Stimulated activated CD8-positive, alpha-beta memory T cell treated with anti-CD3 and anti-CD28 coated beads, Interleukin-7, amount 100 ng/mL, for 4 hours (primary cell): ENCODE measurements around the gene CLDN14.

Experiments
- DNase-seq, 2 donors: peaks; one replicate each; pipeline ENCODE4 v3.0.0-alpha.2; 2020; ENCODE audit warnings: low read depth in 2 of 2

The CLDN14 gene

DNA sequence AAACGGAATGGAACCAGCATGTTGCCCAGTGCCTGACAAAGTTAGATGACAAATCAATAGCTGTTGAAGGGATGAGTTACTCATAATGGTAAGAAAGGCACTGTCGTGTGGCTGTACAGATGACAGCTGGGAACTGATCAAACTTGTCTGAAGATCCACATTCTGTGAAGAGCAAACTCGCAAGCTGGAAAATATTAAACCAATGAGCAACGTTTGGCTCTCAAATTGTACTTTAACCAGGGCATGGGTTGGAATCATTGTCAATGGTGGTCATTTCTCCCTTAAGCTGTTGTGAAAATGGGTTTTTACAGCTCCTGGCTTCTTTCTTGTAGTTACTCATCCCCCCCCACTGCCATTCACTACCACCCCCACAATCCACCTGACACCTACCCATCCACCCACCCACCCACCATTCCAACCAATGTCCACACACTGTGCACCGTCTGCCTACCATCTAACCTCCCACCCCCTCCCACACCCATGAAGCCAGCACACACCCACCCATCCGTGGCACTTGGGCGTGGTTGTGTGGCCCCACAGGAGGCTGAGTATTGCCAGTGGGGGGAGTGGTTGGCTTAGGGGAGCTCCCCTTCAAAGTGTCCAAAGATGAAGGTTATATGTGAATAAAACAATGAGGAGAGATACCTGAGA, 46.7 kb downstream of the CLDN14 start:
- peak in 1 of 2 donors; percentile 3 for DNase-seq

DNA sequence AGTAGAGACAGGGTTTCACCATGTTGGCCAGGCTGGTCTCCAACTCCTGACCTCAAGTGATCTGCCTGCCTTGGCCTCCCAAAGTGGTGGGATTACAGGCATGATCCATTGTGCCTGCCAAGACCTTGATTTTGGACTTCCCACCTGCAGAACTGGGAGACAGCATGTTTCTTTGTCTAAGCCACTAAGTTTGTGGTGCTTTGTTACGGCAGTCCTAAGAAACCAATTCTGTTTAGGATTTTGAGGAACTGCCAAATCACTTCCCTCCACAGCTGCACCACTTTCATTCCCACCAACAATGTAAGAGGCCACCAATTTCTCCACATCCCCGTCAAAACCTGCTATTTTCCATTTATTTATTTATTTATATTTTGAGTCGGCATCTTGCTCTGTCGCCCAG, 48.7 kb downstream of the CLDN14 start:
- no peak for DNase-seq

DNA sequence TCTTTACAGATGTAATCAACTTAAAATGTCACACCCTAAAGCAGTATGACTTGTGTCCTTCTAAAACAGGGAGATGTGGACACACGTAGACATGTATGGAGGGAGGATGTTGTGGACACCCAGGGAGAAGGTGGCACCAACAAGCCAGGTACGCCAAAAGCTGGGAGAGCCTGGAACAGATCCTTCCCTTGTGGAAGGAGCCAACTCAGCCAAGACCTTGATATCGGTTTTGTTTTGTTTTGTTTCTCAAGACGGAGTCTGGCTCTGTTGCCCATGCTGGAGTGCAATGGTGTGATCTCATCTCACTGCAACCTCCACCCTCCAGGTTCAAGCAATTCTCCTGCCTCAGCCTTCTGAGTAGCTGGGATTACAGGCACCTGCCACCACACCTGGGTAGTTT, 49.1 kb downstream of the CLDN14 start:
- no peak for DNase-seq

DNA sequence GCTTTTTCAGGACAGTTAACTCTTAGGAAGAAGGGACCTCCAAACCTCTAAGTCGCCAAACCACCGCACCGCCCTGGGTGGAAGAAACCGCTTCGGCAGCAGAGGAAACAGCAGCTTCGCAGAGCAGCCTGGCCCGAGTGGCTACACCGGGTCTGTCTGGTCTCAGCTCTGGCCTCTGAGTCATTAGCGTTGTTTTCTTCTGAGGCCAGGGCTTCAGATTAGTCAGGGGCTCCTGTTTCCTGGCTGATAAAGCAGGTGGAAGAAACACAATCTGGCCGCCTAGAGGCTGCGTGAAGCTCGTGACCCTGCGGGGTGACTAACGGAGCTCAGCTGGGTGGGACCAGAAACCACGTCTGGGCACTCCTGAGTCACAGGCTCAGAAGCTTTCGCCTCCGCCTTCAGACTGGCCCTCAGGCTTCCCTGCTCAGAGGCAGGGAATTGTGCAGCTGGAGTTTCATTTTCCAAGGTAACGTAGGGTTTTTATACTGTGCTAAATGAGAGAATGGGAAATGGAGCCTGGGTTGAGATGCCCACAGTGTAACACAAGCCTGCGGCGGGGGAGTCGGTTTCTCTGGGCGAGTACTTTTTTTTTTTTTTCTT, 49.9 kb downstream of the CLDN14 start:
- peak; percentile 63 to 74 for DNase-seq

DNA sequence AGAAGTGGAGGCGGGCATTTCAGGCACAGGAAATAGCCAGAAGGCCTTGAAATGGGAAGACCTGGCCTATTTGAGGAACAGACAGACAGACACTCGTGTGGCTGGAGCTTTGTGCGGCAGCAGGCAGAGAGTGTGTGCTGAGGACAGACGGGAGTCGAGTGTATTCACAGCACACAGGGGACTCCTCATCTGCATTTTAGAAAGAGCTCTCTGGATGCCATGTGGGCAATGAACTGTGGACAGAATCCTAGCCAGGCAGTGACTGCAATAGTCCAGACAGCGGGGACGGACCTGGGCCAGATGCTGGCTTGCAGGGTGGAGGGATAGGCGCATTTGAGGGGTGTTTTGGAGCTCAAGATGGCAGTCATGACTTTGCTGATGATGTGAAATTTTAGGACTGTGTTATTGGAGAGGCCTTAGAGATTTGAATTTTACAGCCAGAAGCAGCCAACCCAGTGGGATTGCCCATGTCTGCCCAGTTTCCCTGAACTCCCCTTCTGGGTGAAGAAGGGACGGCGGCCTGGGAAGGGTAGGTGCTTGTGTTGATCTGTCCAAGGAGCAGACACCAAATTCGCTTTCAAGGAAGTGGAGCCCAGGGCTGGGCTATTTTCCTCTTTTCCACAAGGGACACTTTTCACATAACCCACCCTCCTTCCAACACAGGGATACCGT, 51.0 kb downstream of the CLDN14 start:
- DNase-seq = no peak

DNA sequence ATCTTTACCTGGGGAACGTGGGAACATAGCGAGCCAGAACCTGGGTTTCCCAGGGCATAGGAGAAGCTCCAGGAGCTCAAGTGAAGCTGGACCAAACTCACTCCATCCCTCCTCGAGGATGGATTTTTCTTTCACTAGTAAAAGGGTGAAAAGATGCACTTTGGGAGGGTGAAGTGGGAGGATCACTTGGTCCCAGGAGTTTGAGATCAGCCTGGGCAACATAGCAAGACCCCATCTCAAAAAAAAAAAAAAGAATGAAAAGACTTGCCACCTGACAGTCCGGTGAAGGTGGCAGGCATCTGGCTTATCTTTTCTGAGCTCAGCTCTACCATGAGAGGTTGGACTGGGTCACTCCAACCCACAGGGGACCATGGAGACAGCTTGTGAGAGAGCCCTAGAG, 52.4 kb downstream of the CLDN14 start:
- no peak for DNase-seq

DNA sequence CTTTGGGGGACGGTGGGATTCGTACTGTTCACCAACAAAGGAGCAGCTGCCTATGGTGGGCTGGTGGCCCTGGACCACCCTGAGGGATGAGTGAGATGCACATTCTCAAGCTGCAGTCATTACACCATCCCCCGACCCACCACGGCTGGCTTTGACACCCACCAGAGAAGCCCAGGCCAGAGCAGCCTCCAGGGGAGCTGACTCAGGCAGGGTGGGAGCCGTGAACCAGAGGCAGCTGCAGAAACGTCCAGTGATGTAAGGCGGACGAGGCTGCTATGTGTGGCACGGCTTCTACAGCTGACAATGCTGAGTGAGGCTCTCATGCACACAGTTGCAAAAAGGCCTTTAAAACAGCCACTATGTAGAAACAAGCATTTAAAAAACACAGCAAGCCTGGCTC, 54.6 kb downstream of the CLDN14 start:
- no peak for DNase-seq

DNA sequence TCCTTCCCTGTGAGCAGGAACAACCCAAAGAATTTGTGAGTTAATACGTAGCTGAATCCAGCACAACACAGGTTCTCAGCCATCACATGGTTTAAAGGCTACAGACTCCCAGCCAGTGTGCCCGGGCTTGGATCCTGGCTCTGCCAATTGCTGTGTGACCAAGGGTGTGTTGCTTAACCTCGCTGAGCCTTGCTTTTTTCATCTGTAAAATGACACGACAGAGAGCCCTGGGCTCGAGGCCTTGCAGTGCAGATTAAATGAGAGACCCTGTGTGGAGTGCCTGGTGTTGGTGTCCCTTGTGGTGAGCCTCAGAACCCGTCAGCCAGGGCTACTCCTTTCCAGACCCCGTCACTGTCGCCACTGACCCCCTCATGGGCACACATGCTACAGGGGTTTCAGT, 55.3 kb downstream of the CLDN14 start:
- DNase-seq = no peak

DNA sequence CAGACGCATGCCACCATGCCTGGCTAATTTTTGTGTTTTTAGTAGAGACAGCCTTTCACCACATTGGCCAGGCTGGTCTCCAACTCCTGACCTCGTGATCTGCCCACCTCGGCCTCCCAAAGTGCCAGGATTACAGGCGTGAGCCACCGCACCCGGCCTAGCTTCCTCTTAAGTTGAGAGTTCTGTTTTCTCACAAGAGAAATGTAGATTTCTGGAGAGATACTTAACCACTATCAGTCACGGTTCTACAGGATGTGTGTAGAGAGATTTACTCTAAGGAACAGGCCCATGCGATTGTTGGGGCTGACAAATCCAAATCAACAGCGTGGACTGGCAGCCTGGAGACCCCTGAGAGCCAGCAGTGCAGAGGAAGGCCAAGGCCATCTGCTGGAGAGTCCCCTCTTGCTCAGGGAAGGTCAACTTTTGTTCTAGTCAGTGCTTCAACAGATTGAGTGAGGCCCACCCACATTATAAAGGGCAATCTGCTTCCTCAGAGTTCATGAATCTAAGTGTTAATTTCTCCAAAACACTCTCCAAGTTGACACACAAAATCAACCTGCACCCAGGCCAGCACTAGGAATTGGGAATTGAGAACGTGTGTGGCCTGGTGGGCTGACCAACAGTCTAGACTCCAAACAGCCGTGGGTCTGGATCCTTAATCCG, 56.0 kb downstream of the CLDN14 start:
- no peak for DNase-seq

DNA sequence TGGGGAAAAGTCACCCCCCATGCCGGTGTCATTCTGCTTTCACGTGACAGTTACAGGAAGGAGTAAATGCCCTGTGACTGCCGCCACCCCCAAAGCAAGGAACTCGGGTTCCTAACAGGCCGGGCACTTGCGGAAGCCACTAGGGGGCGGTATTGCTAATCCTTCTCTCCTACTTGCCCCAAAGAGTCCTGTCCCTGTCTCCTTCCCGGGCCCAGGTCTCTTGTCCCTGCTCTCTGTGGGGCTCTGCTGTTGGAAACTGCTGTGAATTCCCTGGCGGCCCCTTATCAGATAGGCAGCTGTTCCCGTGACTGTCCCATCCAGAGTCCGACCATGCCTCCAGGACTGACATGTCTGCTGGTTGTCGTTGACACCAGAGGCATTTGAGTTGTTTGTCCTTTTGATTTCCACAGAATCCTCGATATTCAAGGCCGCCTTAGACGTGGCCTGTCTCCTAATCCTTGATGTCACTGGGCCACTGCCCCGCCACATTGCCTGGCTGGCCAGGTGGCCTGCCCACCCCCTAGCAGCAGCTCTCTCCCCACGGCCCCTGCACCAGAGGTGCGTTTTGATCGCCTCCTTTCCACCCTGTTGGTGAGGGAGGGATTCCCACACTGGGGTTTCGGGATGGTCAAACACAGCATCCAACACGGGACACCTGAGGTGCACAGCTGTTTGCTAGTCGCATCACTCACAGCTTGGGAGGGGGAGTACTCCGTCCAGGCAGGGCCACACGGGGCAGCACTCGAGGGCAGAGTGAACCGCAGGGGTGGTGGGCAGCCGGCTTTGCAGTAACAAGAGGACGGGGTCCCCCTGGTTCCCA, 57.4 kb downstream of the CLDN14 start:
- DNase-seq = peak in 1 of 2 donors; percentile 3

DNA sequence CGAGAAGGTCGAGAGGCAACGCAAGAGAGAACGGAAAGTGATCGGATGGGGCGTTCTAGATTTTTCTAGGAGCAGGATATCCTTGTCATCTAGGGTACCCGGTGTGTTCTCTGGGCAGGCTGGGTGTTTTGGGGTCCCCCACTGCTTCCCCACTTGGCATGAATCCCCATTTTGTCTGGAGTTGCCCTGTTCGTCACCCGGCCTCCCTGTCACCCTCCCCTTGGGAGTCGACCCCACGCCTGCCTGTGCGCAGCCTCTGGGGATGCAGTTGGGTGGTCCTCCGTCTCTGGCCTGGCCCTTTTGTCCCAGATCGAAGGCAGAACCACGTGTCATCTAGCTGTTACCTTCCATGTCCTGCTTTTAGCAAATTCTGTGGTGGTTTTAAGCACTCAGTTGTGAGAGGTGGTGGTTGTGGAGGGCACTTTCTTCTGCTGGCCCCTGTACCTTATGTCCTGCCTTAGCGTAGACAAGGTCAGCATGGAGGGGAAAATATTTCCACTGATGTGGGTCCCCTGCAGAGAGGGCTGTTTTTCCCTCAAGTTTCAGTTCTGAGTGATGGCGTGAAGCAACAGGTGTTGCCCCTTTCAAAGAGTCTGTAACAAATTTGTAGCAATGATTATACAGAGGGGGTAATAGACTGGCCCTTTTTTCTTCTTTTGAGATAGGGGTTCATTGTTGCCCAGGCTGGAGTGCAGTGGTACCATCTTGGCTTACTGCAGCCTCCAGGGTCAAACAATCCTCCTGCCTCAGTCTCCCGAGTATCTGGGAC, 59.2 kb downstream of the CLDN14 start:
- DNase-seq = no peak

DNA sequence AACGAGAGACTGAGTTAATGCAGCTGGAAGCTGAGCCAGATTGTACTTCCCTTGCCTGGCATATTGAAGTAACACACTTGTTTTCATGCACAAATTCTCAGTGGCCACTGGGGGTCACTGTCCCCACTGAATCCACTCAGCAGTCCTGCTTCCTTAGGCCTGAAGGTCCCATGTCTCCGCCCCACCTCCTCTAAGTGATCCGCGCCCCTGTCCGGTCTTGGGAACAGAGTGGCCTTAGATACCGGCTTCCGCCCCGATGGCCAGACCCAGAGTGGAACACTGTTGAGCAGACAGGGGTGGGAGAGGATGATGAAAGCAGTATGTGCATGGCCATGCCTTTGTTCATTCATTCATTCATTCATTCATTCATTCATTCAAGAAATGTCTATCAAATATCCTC, 59.9 kb downstream of the CLDN14 start:
- peak in 1 of 2 donors; percentile 33 for DNase-seq

DNA sequence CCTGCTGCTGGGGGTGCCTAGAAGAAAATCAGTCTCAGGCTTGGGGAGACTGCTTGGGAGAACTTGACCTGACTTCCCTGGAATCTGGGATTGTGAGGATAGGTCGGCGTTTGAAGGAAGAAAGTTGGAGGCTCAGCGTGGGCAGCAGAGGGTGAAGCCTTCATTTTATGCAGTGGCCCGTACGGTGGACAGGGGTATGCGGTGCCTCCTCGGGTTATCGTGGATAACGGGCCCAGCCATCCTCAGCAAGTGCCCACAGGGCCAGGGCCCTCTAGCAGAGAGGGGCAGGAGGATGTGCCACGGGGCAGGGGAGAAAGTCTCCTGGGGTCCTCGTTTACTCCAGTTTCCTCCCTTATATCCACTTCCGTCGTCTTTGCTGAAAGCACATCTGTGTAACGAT, 60.7 kb downstream of the CLDN14 start:
- no peak for DNase-seq

DNA sequence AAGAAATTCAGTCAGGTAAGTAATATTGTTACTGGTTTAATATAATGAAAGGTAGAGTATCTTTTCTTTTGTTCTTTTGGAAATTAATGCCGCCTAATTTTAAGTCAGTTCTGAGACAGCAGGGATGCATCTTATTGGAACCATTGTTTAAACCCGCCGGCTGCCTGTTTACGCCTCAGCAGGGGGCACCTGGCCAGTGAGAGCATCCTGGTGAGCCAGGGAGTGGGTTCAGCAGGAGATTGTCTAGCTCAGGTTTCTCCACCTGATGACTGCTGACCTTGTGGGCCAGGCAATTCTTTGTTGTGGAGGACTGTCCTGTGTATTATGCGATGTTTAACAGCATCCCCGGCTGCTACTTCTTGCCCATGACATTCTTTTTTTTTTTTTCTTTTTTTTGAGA, 64.5 kb downstream of the CLDN14 start:
- no peak for DNase-seq

DNA sequence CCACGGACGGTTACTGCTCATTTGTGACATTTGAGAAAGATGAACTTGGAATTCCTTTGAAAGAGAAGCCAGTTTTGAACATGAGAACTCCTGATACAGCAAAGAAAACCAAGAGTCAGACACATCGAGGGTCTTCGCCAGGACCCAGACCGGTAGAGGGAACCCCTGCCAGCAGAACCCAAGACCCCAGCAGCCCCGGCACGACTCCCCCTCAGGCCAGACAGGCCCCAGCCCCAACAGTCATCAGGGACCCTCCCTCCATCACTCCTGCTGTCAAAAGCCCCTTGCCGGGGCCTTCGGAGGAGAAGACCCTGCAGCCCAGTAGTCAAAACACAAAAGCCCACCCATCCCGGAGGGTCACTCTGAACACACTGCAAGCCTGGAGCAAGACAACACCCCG, 67.0 kb downstream of the CLDN14 start:
- DNase-seq = no peak

DNA sequence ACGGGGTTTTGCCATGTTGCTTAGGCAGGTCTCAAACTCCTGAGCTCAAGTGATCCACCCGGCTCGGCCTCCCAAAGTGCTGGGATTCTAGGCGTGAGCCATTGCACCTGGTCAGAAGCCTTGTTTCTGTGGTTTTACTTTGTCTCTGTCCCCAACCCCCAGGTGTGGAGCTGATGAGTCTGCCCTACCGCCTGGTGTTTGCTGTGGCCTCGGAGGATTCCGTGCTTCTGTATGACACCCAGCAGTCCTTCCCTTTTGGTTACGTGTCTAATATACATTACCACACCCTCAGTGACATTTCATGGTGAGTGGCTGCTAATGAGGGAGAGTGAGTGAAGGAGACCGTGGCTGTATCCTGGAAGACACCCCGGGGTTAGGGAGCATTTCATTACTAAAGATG, 68.6 kb downstream of the CLDN14 start:
- no peak for DNase-seq
